Measurements from ENCODE around the gene GSTO2.

- TF ChIP-seq CTCF (conservative IDR thresholded peaks at IDR 0.05 in 1 of 2, IDR thresholded peaks at IDR 0.05 in 1 of 2; ENCODE audit: extremely low read depth in 1 of 2, insufficient read depth in 1 of 2, low read depth in 1 of 2, low read length in 2 of 2) (no peak), EZH2 (IDR thresholded peaks at IDR 0.05; ENCODE audit: borderline replicate concordance, low read length) (no peak)
These were observed 10.7 kb downstream of the GSTO2 start for GRCh38 chr10:104279550-104280259.
